Measurements from ENCODE around the gene POLE.
A peak's percentile ranks its signal among the peaks of the same experiment; 100 is the strongest.

POLE gene

GRCh38 chr12:132593938-132594358, 93.2 kb downstream of the POLE start:
- DNase-seq (ENCODE audit: low spot score), result peak; percentile 82

GRCh38 chr12:132593521-132593920, 93.6 kb downstream of the POLE start:
- DNase-seq (ENCODE audit: low spot score), result no peak

GRCh38 chr12:132593071-132593470, 94.1 kb downstream of the POLE start:
- DNase-seq (ENCODE audit: low spot score), result no peak

- no peak for DNase-seq (ENCODE audit: low spot score)
Measured at GRCh38 chr12:132592282-132592970, 94.7 kb downstream of the POLE start.

DNA sequence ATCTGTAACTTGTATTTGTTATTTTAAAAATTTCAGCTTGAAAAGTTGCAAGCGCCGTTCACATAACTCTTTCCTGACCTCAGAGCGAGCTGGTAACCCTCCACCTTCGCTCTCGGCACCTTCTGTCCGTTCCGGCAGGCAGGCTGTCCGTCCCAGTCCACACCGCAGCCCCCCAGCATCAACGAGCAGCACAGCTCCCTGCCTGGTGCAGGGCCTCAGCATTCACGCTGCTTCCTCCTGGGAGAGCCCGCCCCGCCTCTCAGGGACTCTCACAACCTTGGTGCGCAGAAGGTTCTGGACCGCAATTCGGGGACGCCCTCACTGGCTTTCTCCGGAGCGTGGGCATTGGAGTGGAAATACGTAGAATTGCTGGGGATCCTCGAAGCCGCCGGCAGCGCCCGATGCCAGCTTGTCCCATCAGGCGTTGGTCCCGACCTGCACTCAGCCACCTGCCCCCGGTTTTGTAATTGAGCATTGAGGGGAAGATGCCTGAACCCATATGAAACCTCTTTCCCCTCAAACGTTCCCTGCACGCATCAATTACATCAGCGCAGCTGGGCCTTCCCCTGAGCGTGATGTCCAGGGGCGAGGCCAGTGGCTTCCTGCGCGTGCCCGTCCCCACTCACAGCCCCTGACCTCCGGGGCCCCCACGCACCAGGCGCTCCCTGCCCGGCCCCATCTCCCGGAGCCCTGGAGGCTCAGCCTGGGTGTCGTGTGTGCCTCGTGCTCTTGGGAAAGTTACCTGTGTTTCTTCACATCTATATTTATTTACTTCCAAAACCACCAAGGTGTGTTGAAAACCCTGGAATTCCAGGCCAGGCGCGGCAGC, 95.8 kb downstream of the POLE start:
- no peak for DNase-seq (ENCODE audit: low spot score)

GRCh38 chr12:132588821-132589669, 98.1 kb downstream of the POLE start:
- no peak for DNase-seq (ENCODE audit: low spot score)

DNA sequence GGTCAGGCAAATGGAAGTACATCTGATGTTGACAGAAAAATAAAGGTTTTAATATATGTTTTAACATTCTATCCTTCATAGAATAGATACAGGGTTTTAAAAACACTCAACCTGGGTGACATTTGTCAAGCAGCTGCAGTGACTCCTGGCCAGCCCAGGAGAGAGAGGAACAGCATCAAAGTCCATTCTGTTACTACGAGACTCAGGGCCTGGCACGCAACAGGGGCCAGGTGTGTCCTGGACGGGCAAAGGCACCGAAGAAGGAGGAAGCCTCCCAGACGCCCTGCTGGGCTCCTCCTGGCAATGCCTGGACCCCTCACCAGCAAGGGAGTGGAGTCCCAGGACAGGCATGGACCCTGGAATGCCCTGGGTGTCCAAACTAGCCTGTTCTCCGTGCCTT, 98.8 kb downstream of the POLE start:
- no peak for DNase-seq (ENCODE audit: low spot score)

DNA sequence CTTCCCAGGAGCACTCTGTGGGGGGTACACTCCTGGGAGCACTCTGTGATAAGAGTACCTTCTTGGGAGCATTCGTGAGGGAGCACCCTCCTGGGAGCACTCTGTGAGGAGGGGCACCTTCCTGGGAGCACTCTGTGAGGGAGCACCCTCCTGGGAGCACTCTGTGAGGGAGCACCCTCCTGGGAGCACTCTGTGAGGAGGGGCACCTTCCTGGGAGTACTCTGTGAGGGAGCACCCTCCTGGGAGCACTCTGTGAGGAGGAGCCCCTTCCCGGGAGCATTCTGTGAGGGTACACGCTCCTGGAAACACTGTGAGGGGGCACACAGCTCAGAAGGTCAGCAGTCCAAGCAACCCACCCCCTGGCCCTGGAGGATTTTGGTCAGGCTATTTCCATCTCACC, 99.4 kb downstream of the POLE start:
- no peak for DNase-seq (ENCODE audit: low spot score)

- no peak for DNase-seq (ENCODE audit: low spot score)
Measured at GRCh38 chr12:132586929-132587328, 100.2 kb downstream of the POLE start.

- no peak for DNase-seq (ENCODE audit: low spot score)
Measured at GRCh38 chr12:132585177-132585576, 102.0 kb downstream of the POLE start.

DNA sequence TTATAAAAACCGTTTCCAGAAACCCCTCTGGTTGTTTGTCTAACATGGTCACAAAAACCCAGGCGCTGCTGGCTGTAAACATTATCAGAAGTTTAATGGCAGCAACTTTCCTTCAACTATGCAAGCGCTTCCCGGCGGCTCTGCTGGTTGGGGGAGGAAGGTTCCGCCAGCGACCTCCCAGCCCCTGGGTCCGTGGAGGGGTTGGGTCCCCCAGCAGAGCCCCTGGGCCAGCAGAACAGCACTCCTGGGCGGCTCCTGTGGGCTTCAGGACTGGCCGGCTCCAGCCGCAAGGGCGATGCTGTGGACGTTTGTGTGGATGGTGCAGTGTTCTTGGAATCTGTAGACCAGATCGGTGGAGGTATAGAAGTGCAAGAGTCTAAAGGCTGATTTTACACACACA, 102.7 kb downstream of the POLE start:
- DNase-seq (ENCODE audit: low spot score), result no peak

GRCh38 chr12:132583736-132584135, 103.4 kb downstream of the POLE start:
- no peak for DNase-seq (ENCODE audit: low spot score)

DNA sequence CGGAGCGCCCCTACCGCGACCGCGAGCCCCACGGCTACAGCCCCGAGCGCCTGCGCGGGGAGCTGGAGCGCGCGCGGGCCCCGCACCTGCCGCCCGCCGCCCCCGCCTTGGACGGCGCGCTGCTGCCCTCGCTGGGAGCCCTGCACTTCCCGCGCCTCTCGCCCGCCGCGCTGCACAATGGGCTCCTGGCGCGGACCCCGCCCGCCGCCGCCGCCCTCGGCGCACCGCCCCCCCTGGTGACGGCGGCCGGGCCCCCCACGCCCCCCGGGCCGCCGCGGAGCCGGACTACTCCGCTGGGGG, 103.8 kb downstream of the POLE start:
- DNase-seq (ENCODE audit: low spot score), result no peak

DNA sequence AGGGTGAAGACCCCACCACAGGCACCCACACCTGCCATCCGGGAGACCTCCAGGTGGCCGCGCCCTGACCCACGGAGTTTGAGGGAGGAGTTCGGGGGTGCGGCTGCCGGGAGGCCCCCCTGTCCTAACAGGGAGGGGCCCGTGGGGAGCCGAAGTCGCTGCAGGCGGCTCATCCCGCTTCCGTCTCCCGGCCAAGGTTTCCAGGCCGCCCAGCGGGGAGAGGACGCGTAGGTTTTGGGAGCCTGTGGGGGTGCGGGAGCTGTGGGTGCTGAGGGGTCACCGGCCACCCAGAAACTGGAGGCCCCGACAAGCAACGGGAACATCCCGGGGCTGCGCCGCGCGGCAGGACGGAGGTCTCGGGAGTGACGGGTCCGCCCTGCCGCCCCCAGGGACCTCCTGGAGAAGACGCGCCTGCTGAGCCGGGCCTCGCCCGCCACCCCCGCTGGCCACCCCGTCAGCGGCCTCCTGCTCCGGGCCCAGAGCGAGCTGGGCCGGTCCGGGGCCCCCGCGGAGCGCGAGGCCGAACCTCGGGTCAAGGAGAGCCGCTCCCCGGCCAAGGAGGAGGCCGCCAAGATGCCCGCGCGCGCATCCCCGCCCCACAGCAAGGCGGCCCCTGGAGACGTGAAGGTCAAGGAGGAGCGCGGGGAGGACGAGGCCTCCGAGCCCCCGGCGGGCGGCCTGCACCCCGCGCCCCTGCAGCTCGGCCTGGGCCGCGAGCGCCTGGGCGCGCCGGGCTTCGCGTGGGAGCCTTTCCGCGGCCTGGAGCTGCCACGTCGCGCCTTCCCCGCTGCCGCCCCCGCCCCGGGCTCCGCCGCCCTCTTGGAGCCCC, 104.3 kb downstream of the POLE start:
- no peak for DNase-seq (ENCODE audit: low spot score)

- no peak for DNase-seq (ENCODE audit: low spot score)
Measured at GRCh38 chr12:132582058-132582420, 105.1 kb downstream of the POLE start.

- DNase-seq (ENCODE audit: low spot score), result no peak
Measured at GRCh38 chr12:132581348-132582057, 105.6 kb downstream of the POLE start.

GRCh38 chr12:132580701-132581292, 106.3 kb downstream of the POLE start:
- no peak for DNase-seq (ENCODE audit: low spot score)

DNA sequence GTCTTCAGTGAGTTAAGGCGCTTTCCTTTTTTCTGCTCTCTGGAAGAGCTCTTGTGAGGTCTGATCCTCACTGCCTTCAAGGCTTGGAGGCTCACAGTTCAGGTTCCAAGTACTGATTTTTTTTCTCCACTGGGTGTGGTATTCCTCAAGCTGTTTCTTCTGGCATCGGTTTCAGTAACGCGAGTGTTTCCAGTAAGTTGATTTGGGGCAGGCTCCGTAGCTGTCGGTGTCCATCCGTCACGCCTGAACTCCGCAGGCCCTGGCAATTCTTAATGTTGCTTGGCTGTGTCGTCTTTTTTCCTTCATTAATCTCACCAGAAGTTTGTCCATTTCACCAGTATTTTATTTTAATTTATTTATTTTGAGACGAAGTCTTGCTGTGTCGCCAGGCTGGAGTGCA, 107.4 kb downstream of the POLE start:
- DNase-seq (ENCODE audit: low spot score), result no peak

DNA sequence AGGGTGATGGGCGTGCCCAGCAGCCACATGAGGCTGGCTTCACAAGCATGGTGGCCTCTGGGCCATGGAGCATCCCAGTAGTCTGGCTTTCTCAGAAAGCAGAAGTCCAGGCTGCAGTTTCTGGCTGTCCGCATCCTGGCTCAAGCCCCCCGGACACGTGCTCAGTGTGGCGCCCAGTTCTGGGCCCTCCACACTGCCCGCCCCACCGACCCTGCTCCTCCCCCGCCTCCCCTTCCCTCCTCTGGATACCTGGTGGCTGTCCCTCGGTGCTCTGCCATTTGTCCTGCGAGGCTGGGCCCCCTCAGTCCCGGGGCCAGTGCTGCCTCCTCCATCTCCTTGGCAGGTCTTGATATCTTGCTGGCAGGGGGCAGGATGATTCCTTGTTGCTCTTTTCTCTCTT, 108.3 kb downstream of the POLE start:
- DNase-seq (ENCODE audit: low spot score), result no peak

- DNase-seq (ENCODE audit: low spot score), result no peak
Measured at GRCh38 chr12:132578118-132578517, 109.0 kb downstream of the POLE start.

All from putamen (tissue), 1 donor.